GM18507 (cell line): ENCODE results near the gene QSER1.
"Not testable (repeated sequence)": the region's sequence is repeated elsewhere in the genome, so short reads cannot be mapped to it uniquely, and the experiment has no call there.

Experiments used
- DNase-seq: peaks from one replicate; pipeline ENCODE4 v3.0.0; 2011; ENCODE audit warnings: low read depth; ENCODE audit not compliant: insufficient read length; ENCODE audit errors: extremely low spot score
- FAIRE-seq: peaks from 2 replicates; lab custom pipeline; 2011; peaks lifted over from hg19 to GRCh38; lab: Jason Lieb, UNC

Gene QSER1

DNA sequence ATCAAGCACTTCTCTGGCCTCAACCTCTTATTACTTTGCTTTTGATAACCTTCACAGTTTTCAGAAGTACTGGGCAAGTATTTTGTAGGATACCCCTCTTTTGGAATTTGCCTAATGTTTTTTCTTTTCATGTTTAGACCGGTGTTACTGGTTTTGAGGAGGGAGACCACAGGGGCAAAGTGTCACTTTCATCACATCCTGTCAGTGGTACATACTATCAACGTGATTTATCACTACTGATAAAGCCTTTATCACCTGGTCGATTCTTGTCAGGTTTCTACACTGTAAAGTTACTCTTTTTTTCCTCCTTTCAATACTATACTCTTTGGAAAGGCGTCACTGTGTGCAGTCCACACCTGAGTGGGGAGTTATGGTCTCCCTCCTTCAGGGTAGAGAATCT, 26.7 kb downstream of the QSER1 start:
- FAIRE-seq (no peak), DNase-seq (no peak)

DNA sequence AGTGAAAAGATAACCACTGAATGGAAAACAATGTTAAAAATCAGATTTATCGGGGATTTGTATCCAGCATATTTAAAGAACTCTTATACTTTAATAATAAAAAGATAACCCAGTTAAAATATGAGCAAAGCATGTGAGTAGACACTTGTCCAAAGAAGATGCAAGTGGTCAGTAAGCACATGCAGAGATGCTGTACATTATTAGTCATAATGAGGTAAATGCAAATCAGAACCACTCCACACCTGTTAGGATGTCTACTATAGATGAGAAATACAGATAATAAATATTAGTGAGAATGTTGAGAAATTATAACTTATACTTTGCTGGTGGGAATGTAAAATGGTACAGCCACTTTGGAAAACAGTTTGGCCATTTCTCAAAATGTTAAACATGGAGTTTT, 28.0 kb downstream of the QSER1 start:
- FAIRE-seq (no peak), DNase-seq (no peak)

DNA sequence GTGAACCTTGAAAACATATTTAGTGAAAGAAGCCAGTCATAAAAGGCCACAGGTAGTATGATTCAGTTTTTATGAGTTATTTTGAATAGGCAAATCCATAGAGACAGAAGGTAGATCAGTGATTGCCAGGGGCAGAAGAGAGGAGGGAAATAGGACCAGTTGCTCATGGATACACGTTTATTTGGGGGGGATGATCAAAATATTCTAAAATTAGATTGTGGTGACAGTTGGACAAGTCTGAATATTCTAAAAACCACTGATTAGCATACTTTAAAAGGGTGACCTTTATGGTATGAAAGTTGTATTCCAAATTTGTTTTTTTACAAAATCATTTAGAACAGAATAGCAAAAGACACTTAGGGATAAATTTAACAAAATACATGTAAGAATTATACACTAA, 28.6 kb downstream of the QSER1 start:
- no peak for DNase-seq
- FAIRE-seq, result no peak

DNA sequence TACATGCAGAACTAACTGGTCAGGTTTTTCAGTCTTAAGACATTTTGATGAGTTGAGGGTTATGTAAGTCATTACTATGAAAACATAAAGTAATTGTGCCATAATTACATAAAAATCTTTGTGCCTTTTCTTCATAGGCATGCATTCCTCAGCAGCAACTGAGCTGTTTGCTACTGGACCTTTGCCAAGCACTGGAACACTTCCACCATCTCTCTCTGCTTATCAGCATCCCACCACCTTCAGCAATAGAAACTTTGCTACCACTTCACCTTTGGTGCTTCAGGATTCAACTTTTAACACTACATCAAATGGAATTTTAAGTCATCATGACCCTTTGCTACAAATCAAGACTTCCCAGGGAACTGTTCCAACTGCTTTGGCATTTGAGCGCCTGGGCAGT, 39.0 kb downstream of the QSER1 start:
- DNase-seq (no peak), FAIRE-seq (no peak)

DNA sequence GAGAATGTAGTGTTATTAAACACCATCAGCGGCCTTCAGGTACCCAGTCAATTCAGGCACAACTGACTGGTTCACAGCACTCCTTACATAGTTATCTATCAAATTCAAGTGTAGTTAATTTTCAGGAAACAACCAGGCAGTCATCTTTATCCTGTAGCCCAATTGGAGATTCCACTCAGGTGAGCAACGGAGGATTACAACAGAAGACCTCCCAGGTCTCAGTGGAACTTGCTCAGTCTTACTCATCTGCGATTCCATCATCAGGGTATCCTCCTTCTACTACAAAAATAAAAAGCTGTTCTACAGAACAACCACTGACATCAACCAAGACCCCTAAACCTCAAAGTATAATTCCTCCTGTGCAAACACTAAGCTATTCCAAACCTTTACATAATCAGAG, 39.6 kb downstream of the QSER1 start:
- DNase-seq, result no peak
- FAIRE-seq, result no peak

DNA sequence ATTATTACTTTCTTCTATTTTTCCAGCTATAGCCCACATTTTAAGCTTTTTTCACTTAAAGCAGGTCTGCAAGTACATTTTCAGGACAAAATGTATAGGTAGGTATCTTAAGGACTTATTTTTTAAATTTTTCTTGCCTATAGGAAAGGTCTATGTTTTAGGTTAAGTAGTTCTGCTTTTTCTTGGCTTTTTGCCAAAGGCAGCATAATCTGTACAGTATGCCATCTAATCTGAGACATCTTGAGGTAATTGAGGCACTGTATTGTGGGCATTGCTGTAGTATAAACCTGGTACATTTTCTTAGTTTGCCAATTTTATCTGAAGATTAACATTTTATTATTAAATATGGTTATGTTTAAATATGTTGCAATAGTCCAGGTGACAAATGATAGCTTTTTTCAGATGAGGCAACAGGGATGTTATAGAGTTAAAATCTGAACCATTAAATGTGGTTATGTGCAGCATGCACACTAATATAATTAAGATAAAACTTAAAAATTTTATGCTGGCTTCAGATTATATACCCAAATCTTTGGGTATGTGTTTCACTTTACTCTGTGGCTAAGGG, 42.9 kb downstream of the QSER1 start:
- FAIRE-seq, result no peak
- DNase-seq, result no peak

DNA sequence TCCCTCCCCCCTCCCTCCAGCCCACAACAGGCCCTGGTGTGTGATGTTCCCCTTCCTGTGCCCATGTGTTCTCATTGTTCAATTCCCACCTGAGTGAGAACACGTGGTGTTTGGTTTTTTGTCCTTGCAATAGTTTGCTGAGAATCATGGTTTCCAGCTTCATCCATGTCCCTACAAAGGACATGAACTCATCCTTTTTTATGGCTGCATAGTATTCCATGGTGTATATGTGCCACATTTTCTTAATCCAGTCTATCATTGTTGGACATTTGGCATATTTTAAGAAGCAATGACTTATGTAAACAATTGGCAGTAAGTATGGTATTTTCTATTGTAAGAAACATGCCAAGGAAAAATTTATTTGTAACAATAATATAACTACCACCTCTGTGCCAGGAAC, 43.6 kb downstream of the QSER1 start:
- not testable (repeated sequence) for DNase-seq

DNA sequence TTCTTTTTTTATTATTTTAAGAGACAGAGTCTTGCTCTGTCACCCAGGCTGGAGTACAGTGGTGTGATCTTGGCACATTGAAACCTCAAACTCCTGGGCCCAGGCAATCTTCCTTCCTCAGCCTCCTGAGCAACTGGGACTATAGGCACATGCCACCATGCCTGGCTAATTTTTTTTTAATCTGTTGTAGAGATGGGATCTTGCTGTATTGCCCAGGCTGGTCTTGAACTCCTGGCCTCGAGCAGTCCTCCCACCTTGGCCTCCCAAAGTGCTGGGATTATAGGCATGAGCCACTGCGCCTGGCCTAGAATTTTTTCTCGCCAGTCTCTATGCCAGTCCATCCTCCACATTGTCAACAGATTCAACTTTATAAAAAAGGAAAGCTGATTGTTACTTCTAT, 44.7 kb downstream of the QSER1 start:
- not testable (repeated sequence) for FAIRE-seq, DNase-seq

More for the DNA sequence above, 43.6 kb downstream of the QSER1 start:
- FAIRE-seq, result not testable (repeated sequence)

DNA sequence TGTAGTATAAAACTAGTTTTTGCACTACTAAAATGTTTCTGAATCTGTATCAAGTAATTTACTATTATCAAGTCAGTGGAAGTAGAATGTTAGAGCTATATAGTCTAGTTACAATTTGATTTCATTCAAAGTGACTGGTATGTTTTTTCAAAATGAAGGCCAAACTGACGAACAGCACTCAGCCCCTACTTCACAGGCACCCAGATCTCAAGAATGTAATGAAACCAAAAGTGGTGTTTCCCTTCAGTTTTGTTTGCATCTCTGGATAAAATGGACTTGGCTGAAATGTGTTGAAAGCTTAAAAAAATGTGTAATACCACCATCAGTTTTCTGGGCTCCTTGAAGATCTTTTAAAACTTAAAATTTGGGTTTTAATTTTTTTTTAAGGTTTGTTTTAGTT, 46.4 kb downstream of the QSER1 start:
- FAIRE-seq (peak; percentile 77), DNase-seq (no peak)

DNA sequence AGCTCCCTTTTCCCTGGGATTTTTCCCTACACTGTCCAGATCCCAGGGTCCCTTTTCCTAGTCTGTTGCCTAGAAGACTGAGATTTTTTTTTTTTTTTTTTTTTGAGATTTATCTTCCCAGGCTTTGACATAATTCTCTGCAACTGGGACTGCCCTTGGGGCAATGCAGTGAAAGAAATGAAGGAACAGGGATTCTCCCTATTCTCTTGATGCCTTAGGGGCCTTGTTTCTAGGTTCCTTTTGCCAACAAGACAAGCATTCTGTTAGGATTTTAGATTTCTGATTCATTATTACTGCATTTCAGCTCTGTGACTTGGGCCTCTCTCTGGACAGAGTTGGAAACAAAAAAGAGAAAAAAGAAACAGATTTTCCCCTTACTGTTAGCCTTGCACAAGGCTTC, 47.3 kb downstream of the QSER1 start:
- no peak for FAIRE-seq
- DNase-seq, result no peak

DNA sequence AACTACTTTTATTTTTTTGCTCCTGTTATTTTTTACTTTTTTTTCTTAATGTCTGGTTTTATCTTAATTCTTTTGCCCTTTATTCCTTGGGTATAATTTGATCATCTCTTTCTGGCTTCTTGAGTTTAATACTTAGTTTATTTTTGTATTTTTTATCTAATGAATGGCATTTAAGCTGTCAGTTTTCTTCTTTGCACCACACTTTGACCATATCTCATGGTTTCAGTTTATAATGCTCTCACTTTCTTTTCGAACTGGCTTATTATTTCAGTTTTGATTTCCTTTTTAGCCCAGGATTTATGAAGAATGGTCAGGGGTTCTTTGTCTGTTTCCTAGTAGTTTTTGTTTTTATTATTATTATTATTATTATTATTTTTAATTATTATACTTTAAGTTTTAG, 48.3 kb downstream of the QSER1 start:
- DNase-seq, result no peak
- FAIRE-seq, result peak; percentile 41

DNA sequence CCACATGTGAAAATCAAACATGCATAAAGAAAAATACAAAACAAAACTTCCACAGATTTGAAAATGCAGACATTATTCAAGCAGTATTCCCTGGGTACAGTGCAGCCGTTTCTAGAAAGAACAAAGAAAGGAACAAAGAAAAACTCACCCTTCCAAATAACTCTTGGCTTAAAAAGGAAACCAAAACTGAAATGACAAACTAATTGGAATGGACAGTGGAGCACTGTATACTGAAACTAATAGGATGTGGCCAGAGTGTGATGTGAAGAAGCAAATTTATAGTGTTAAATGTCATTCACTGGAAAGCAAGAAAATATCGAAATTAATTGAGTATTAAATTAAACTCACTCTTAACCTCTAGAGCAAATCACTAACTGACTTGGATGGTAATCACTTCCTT, 55.4 kb downstream of the QSER1 start:
- FAIRE-seq, result no peak

DNA sequence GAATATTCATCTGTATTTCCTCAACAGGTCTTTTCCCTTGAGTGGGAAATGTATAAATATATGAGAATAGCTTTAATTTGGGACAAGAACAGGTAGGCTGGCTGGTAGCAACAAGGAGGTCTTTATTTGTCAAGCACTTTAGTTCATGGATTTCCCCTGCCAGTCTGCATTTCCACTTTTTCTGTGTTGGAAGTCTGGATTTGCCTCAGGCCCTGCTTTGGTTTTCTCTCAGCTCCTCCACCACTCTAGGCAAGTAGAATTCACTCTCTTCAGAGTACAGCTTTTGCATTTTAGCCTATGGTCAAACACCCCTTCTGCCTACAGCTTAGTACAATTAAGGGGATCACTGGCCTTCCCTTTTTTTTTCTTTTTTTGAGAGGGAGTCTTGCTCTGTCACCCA, 57.1 kb downstream of the QSER1 start:
- DNase-seq, result no peak
- FAIRE-seq, result no peak

More for the DNA sequence above, 55.4 kb downstream of the QSER1 start:
- DNase-seq, result no peak

DNA sequence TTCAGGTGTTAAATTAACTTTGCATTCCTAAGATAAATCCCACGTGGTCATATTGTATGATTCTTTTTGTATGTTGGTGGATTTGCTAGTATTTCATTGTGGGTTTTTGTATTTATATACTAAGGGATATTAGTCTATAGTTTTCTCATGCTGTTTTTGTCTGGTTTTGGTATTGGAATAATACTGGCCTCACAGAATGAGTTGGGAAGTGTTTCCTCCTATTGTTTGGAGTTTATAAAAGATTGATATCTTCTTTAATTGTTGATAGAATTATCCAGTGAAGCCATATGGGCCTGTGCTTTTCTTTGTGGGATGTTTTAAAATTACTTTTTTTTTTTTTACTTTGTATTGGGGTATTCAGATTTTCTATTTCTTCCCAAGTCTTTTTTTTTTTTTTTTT, 59.8 kb downstream of the QSER1 start:
- FAIRE-seq, result no peak
- no peak for DNase-seq

DNA sequence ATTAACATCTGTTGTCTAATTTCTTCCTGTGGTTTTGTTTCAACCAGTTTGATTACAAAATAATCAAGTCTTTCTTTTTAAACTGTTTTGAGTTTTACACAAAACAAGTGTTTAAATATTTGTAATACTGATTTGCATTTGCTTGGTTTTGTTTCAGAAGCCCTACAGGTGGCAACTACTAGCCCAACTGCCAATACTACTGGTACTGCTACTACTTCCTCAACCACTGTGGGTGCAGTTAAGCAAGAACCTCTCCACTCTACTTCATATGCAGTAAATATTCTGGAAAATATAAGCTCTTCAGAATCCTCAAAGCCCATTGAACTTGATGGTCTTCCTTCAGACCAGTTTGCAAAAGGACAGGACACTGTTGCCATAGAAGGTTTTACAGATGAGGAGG, 61.1 kb downstream of the QSER1 start:
- no peak for DNase-seq
- no peak for FAIRE-seq

DNA sequence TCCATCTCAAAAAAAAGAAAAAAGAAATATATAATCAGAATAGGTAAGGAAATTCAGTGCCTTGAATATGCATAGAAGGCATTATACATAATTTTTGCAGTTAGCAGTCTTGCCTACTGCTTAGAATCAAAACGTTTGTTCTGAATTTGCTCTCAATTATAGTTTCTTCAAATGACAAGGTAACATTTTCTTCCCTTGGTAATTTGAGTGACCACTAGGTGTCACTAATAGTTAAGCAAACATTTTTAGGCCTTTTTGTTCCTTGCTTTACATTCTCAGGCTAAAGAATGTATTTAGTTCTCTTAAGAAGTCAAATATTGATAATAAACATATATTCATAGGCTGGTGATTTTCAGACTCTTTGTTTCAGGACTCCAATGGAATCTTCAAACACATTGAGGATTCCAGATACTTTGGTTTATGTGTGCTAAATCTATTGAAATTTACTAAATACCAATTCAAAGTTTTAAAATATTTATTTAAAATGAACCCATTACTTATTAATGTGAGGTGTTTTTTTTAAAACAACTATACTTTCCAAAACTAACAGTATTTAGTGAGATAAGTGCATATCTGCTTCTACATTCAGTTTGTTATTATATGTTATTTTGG, 68.0 kb downstream of the QSER1 start:
- peak; percentile 74 for FAIRE-seq
- no peak for DNase-seq

DNA sequence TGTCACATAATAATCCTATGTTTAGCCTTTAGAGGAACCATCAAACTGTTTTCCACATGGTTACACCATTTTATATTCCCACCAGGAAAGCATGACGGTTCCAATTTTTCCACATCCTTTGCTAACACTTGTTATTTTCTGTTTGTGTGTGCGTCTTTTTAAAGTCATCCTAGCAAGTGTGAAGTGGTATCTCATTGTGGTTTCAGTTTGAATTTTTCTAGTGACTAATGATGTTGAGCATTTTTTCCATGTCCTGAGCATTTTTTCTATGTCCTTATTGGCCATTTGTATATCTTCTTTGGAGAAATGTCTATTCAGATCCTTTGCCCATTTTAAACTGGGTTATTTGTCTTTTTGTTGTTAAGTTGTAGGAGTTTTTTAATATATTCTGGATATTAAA, 69.4 kb downstream of the QSER1 start:
- FAIRE-seq (no peak), DNase-seq (no peak)

DNA sequence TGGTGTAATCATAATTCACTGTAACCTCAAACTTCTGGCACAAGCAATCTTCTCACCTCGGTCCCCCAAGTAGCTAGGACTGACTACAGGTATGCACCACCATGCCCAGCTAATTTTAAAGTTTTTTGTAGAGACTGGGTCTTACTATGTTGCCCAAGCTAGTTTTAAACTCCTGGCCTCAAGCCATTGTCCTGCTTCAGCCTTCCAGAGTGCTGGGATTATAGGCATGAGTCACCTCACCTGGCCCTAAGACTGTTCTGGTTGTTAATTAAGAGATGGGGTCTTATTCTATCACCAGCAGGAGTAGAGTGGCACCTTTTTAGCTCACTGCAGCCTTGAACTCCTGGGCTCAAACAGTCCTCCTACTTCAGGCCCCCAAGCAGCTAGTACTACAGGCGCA, 71.1 kb downstream of the QSER1 start:
- DNase-seq (no peak), FAIRE-seq (no peak)

DNA sequence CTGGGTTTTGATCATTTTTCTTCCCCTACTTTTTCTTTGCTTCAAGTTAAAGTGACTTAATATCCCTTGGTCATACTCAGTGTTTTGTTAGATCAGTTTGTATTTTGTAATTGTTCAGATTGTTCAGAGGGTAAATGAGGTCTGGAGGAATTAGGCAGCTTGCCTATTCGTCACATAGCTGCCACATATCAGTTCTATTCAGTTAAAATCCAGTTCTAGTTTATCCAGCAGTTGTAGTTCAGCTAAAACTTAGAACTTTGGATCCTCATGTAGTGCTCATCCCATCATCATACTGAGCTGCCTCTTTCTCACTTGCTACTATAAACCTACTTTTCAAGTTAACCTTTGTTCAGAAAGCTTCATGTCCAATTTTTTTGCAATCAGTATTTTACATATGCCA, 75.9 kb downstream of the QSER1 start:
- DNase-seq (no peak), FAIRE-seq (no peak)

DNA sequence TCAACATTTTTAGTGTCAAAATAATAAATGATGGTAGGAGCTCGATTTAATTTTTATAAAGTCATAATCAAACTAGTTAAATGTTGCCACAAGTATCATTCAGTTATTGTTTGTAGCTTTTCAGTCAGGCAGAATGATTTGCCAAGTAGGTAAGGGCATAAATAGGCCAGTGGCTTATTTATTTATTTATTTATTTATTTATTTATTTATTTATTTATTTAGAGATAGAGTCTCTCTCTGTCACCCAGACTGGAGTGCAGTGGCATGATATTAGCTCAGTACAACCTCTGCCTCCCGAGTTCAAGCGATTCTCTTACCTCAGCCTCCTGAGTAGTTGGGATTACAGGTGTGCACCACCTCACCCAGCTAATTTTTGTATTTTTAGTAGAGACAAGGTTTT, 79.6 kb downstream of the QSER1 start:
- FAIRE-seq, DNase-seq: not testable (repeated sequence)

DNA sequence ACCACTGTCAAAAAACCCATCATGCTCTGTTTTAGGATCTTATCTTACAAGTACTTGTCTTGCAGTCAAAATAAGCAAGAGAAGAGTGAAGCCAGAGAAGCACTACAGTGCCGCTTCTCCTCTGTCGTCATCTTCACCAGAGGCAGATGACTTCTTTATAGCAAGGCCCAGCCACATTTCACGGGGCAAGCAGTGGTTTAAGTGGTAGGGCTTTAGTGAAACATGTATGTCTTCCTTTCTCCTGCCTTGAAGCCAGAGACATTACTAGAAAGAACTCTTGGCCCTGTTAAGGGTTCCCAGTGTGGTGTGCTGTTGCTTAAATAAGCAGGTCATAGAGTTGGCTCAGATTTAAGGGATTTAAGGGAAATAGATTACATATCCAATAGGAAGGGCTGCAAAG, 80.2 kb downstream of the QSER1 start:
- DNase-seq (no peak), FAIRE-seq (no peak)

DNA sequence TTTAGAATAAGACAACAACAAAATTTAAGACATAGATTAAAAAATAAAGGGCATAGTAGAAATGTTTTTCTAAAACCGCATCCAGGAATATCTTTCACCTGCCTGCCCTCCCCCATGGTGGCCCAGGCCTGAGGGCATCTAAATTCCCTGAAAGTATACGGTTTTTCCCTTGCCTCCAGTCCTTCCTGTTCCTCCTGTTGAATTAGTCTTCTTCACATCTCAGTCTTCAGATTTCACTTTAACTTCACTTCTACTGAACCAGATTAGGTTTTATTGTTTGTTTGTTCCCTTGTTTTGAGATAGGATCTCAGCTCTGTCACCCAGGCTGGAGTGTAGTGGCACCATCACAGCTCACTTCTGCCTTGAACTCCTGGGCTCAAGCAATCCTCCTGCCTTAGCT, 90.0 kb downstream of the QSER1 start:
- FAIRE-seq, result no peak
- no peak for DNase-seq
